Anterior cingulate cortex (tissue), 58 donors: Measurements from ENCODE around the gene CLEC3B.
"Not testable (repeated sequence)": the region's sequence is repeated elsewhere in the genome, so short reads cannot be mapped to it uniquely, and the experiment has no call there.

ENCODE experiments used
- DNase-seq, 58 donors: peaks; one replicate each; lab custom pipeline; 2025; lab: John Stamatoyannopoulos, UW

Gene CLEC3B

GRCh38 chr3:45026038-45026437 lies at the start of gene CLEC3B:
CLEC3B (plus strand) TSS chr3:45026303; CDS start chr3:45026363, 60 bp downstream.
- DNase-seq = peak in 1 of 58 donors; percentile 15

- no peak for DNase-seq
Measured at GRCh38 chr3:44981220-44981619, 44.9 kb upstream of the CLEC3B start.

- DNase-seq = no peak
Measured at GRCh38 chr3:44981751-44982150, 44.4 kb upstream of the CLEC3B start.

DNA sequence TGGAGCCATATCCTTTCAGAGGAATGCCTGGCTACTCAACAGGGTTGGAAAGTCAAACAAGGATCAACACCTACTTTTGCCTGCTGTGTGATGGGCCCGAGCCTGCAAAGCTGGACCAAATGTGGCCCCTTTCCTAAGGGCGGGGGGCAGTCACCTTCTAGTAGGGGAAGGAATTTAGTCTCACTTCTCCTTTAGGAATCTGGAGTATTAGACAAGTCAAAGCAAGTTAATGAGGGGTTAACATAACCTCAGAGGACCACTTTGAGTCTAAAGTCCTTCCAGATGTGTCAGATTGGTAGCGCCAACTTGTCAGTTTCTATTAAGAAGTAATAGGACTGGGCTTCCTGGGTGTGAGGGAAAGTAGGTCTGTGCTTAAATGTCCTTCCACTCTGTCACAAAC lies 43.3 kb upstream of the CLEC3B start:
- no peak for DNase-seq

DNA sequence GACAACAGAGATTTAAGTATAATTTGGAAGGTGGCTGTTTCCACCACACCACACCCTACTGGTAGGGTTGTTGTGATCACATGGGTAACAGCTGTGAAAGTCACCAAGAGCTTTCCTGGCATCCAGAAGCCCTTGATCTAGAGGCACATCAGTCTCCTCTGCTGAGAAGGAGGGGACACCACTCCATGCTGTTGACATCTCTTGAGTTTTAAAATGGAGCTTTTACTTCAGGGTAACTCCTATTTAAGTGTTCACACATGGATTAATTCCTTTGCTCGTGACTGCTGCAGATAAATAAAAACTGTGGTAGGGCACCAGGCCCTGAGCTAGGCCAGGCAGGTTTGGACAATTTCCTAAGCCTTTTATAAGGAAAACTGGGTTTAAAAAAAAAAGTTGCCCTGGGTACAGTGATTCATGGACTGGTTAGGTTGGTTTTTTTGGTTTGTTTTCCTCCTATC lies 42.6 kb upstream of the CLEC3B start:
- DNase-seq = no peak

- no peak for DNase-seq
Measured at GRCh38 chr3:44984335-44984734, 41.8 kb upstream of the CLEC3B start.

DNA sequence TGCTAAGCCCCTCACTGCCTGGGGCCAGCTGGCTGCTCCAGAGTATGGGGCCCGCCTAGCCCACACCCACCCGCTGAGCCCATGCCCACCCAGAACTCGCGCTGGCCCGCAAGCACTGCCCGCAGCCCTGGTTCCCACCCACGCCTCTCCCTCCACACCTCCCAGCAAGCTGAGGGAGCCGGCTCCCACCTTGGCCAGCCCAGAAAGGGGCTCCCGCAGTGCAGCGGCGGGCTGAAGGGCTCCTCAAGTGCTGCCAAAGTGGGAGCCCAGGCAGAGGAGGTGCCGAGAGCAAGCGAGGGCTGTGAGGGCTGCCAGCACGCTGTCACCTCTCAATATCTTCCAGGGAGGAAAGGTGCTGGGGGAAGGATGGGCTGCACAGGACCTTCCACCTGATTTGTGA lies 39.8 kb upstream of the CLEC3B start:
- not testable (repeated sequence) for DNase-seq

- DNase-seq = no peak
Measured at GRCh38 chr3:44987332-44987731, 38.8 kb upstream of the CLEC3B start.

DNA sequence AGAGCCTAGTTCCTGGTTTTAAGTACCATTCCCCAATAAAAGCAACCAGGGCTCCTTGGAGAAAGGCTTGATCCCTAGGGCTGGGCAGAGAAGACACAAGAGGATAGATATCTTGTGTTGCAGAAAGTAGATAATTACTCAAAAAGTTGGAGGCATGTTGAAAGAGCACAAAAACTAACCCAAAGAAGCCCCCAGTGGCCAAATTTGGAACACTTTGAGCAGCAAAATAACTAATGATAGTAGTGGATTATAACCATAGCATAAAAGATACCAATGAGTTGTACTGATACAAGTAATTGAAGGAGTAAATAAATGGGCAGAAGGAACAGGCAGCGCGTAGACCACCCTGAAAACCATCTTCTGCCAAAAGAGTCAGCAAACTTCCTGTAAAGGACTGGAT lies 38.0 kb upstream of the CLEC3B start:
- DNase-seq = no peak

- DNase-seq = no peak
Measured at GRCh38 chr3:44989141-44989540, 37.0 kb upstream of the CLEC3B start.

DNA sequence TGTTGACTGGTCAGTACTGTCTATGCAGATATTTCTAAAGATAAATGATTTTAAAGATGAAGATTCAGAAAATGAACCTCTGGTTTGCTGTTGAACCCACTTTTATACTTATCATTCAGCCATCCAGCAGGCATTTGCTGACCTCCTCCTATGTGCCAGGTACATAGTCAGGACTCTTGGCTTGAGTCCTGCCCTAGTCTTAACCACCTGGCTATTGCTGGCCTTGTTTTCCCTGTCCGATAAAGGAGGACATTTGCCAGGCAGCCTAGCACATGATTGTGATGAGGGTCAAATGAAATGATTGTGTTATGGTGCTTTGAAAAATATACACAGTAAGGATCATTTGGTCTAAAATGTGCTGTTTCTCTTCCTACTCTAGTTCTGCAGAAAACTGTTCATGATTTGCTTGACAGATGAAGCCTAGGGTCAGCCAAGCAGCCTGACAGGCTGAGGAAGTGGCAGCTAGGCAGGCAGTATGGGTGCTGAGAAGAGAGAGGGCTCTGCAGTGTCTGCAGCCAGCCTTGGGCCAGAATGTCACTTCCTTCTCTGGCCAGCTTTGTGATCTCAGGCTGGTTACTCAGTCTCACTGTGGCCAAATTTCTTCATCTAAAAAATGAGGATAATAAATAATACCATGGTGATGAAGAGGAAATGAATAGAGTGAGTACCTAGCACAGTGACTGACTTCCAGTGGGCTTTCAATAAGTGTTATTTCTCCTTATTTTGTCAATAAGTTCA lies 36.3 kb upstream of the CLEC3B start:
- DNase-seq = peak in 1 of 58 donors; percentile 12

GRCh38 chr3:44991326-44991725 lies 34.8 kb upstream of the CLEC3B start:
- no peak for DNase-seq

GRCh38 chr3:44992555-44993470 lies 33.3 kb upstream of the CLEC3B start:
- DNase-seq = no peak

DNA sequence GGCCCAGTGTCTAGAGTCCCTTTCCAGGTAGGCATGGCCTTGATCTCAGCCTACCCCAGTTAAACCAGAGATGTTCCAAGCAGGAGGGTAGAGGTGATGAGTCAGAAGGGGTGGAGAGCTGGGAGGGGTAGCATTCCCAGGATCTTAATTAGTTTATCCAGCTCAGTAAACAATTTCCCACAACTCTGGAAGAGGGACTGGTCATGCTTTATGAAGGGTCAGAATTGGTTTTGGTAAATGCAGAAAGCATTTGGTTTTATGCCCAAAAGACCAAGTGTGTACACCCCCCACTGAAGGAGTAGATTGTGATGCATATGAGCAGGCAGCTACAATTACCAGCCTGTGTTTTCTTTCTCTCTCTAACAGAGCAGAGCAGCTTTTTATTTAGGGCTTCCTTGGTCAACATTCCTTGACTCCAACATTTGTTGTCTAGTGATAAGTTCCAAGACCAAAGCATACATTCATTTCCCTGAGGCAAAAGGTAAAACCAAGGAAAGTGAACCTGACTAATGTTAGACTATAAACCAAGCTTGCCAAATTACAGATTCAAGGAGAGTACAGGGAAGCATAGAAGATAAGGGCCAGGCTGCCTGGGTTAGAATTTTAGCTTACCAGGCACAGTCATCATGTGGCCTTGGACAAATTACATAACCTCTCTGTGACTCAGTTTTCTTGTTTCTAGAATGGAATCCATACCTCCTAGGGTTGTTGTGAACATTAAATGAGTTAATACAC lies 32.5 kb upstream of the CLEC3B start:
- peak in 1 of 58 donors; percentile 10 for DNase-seq

DNA sequence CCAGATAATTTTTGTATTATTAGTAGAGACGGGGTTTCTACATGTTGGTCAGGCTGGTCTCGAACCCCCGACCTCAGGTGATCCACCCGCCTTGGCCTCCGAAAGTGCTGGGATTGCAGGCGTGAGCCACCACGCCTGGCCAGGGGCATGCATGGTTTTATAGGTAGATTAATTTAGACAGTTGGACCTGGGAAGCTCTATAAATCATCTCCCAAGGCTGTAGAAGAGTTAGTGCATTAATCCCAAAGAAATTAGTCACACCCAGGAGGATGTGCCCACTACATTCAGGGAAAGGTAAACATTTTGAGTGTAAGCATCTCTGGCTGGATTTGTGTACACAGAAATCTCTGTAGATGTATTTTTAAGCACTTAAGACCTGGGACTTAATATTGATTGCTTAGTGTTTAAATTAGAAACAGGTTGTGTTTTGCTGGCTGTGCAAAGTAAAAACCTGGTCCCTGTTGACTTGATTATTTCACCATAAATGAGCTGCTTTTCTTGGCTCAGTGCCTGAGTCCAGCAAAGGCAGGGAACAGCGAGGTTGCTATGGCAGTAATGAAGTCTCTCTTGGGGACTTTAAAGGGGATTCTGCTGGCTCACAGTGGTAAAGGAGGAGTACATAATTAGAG lies 30.8 kb upstream of the CLEC3B start:
- DNase-seq = peak in 6 of 58 donors; percentile 4 to 28 (median 8)

GRCh38 chr3:44996556-44996969 lies 29.5 kb upstream of the CLEC3B start:
- no peak for DNase-seq

- no peak for DNase-seq
Measured at GRCh38 chr3:44999782-45000181, 26.3 kb upstream of the CLEC3B start.

GRCh38 chr3:45000823-45001222 lies 25.3 kb upstream of the CLEC3B start:
- no peak for DNase-seq

GRCh38 chr3:45001738-45002137 lies 24.4 kb upstream of the CLEC3B start:
- no peak for DNase-seq

DNA sequence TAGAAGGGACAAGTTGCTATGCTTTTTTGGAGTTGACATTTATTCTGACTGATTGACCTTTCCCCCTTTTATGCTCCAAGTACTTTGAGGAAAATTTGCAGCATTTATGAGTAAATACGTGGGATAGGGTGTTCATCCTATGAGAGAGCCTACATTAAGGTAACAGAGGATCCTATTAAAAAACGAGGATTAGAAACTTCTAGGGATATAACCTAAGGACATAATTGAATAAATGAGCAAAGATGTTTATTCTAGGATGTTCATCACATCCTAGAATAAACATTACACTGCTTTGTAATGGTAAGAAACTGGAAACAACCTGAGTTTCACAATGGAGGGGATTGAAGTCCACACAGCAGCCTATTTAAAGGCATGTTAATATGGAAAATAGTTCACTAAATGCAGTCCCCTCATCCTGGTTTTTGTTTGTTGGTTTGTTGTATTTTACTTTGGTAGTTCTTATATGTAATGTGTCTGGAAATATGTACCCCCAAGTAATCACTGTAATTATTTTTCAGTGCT lies 23.9 kb upstream of the CLEC3B start:
- no peak for DNase-seq
